Measurements from ENCODE around the gene SUCLG2. TPM values are rescaled to one million over a fixed set of nuclear protein-coding genes. Genes with fewer than 3 reads are reported as not detected.

SUCLG2 gene
- total RNA-seq, 2 donors from 2014 or later = 25.5 to 36.6 TPM

DNA sequence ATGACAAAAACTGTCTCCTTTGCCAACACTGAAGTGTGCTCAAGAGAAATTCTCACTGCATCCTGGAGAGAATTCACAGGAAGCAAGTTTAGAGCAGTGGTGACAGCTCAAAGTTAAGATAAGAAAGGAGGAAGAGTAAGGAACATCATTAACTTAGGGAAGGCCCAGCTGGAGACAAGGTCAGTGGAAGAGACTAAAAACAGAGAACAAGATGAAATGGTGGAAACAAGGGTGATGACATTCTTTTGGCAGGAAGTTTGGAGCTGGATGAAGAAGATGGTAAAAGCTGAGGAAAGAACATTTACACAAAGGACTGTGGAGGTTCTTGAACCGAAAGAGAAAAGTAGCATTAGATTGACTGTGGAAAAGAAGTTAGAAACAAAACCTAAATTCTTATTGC is 6.7 kb upstream of the SUCLG2 start:
- H3K27ac ChIP-seq = no peak overlapping the region
- no peak overlapping the region for H3K4me3 ChIP-seq
- H3K27me3 ChIP-seq (replicated peaks; ENCODE audit: insufficient read depth) = no peaks in the 10 kb centered on the region
- H3K36me3 ChIP-seq = no peaks in the 10 kb centered on the region
- H3K4me1 ChIP-seq (ENCODE audit: control insufficient read depth in 1 of 2, low read depth in 2 of 2) = no peaks in the 10 kb centered on the region
- TF ChIP-seq, protein P1, sequence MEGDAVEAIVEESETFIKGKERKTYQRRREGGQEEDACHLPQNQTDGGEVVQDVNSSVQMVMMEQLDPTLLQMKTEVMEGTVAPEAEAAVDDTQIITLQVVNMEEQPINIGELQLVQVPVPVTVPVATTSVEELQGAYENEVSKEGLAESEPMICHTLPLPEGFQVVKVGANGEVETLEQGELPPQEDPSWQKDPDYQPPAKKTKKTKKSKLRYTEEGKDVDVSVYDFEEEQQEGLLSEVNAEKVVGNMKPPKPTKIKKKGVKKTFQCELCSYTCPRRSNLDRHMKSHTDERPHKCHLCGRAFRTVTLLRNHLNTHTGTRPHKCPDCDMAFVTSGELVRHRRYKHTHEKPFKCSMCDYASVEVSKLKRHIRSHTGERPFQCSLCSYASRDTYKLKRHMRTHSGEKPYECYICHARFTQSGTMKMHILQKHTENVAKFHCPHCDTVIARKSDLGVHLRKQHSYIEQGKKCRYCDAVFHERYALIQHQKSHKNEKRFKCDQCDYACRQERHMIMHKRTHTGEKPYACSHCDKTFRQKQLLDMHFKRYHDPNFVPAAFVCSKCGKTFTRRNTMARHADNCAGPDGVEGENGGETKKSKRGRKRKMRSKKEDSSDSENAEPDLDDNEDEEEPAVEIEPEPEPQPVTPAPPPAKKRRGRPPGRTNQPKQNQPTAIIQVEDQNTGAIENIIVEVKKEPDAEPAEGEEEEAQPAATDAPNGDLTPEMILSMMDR (IDR thresholded peaks at IDR 0.05) = no peak
- ATAC-seq (ENCODE audit: insufficient number of reproducible peaks, low FRiP score, low read depth) (no peak), DNase-seq (ENCODE audit: low spot score) (no peak)
- H3K9me3 ChIP-seq = no peaks in the 10 kb centered on the region

DNA sequence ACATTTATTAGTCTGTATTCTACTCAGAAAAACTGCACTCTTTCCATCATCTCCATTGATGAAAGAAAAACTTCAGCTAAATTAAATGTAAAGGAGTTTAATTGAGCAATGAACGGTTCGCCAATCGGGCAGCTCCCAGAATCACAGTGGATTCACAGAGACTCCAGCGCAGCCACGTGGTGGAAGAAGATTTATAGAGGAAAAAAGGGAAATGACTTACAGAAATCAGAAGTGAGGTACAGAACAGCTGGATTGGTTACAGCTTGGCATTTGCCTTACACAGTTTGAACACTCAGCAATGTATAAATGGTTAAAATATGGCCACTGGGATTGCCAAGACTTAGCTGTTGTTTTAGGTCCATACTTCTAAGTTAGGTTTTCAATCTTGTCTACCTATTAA is 2.8 kb upstream of the SUCLG2 start:
- H3K36me3 ChIP-seq = no peaks in the 10 kb centered on the region
- DNase-seq (ENCODE audit: low spot score) = no peak
- no peak for ATAC-seq (ENCODE audit: insufficient number of reproducible peaks, low FRiP score, low read depth)

DNA sequence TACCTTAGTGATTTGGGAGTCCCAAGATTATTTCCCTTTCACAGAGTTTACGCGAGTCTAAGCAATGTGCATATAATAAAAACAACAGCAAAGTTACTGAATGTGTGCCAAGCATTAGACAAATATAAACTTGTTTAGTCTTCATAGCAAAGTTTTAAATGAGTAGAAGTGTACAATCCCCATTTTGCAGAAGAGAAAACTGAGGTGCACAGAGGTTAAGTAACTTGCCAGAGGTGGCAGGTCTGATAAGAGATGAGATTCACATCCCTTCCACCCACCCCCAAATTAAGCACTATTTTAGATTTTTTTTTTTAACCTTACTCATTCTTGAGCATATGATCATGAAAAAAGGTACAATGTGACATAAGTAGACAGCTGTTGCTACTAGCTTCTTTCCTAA is 2.2 kb upstream of the SUCLG2 start:
- no peak for ATAC-seq (ENCODE audit: insufficient number of reproducible peaks, low FRiP score, low read depth)
- Histone ChIP-seq H3K4me3 (no peak overlapping the region), H3K9me3 (no peaks in the 10 kb centered on the region), H3K27ac (no peak overlapping the region), H3K36me3 (no peaks in the 10 kb centered on the region), H3K4me1 (ENCODE audit: control insufficient read depth in 1 of 2, low read depth in 2 of 2) (peaks cover 9 to 24% of the 10 kb centered on the region in 2 donors), H3K27me3 (replicated peaks; ENCODE audit: insufficient read depth) (no peaks in the 10 kb centered on the region)
- TF ChIP-seq, protein P1 (IDR thresholded peaks at IDR 0.05) = no peak
- no peak for DNase-seq (ENCODE audit: low spot score)

More for the DNA sequence above, 2.8 kb upstream of the SUCLG2 start:
- TF ChIP-seq, protein P1 (IDR thresholded peaks at IDR 0.05) = no peak
- no peaks in the 10 kb centered on the region for H3K27me3 ChIP-seq (replicated peaks; ENCODE audit: insufficient read depth)
- no peaks in the 10 kb centered on the region for H3K9me3 ChIP-seq
- H3K27ac ChIP-seq = no peak overlapping the region
- peaks cover 9 to 24% of the 10 kb centered on the region in 2 donors for H3K4me1 ChIP-seq (ENCODE audit: control insufficient read depth in 1 of 2, low read depth in 2 of 2)
- no peak overlapping the region for H3K4me3 ChIP-seq

DNA sequence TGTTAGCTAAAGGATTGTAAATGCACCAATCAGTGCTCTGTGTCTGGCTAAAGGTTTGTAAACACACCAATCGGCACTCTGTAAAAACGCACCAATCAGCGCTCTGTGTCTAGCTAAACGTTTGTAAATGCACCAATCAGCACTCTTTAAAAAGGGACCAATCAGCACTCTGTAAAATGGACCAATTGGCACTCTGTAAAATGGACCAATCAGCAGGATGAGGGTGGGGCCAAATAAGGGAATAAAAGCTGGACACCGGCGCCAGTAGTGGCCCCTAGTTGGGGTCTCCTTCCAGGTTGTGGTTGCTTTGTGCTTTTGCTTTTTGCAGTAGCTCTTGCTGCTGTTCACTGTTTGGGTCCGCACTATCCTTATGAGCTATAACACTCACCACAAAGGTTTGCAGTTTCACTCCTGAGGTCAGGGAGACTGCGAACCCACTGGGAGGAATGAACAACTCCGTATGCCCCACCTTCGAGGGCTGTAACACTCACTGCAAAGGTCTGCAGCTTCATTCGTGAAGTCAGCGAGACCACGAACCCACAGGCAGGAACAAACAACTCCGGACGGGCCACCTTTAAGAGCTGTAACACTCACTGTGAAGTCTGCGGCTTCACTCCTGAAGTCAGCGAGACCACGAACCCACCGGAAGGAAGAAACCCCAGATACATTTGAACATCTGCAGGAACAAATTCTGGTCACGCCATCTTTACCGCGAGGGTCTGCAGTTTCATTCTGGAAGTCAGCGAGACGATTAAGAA is 1.1 kb upstream of the SUCLG2 start:
- ATAC-seq (ENCODE audit: insufficient number of reproducible peaks, low FRiP score, low read depth) (no peak), DNase-seq (ENCODE audit: low spot score) (no peak)
- H3K27ac ChIP-seq = peak overlapping the region in 1 of 2 donors; percentile 97
- no peaks in the 10 kb centered on the region for H3K9me3 ChIP-seq
- peak overlapping the region; percentile 95 for H3K4me3 ChIP-seq
- H3K4me1 ChIP-seq (ENCODE audit: control insufficient read depth in 1 of 2, low read depth in 2 of 2) = peaks cover 9 to 25% of the 10 kb centered on the region in 2 donors
- no peaks in the 10 kb centered on the region for H3K27me3 ChIP-seq (replicated peaks; ENCODE audit: insufficient read depth)
- H3K36me3 ChIP-seq = no peaks in the 10 kb centered on the region
- TF ChIP-seq, protein P1 (IDR thresholded peaks at IDR 0.05) = no peak

DNA sequence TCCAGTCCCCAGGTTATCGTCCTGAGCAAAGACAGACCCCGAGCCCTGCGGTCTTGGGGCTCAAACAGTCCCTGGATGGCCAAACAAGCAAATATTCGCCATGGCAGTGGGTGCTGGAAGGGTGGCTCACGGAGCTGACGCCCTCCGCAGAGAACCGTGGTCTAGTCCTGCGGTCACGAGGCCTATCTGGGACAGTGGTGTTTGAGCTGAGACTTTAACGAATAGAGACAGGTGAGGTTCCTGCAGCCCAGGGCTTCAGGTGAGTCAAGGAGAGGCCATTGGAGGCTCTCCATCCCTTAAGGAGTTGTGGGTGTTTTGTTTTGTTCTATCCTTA is 399 bp upstream of the SUCLG2 start:
- H3K27me3 ChIP-seq (replicated peaks; ENCODE audit: insufficient read depth) = no peaks in the 10 kb centered on the region
- TF ChIP-seq, protein P1 (IDR thresholded peaks at IDR 0.05) = no peak
- peaks cover 9 to 30% of the 10 kb centered on the region in 2 donors for H3K4me1 ChIP-seq (ENCODE audit: control insufficient read depth in 1 of 2, low read depth in 2 of 2)
- peak overlapping the region; percentile 93 to 97 for H3K27ac ChIP-seq
- H3K9me3 ChIP-seq = no peaks in the 10 kb centered on the region
- H3K4me3 ChIP-seq = peak overlapping the region; percentile 95
- ATAC-seq (ENCODE audit: insufficient number of reproducible peaks, low FRiP score, low read depth) (no peak), DNase-seq (ENCODE audit: low spot score) (no peak)
- H3K36me3 ChIP-seq = no peaks in the 10 kb centered on the region

Data from thoracic aorta (tissue), 2 donors.